Thymus (tissue), 11 donors: ENCODE measurements around the gene IL3. TPM values are rescaled to one million over a fixed set of nuclear protein-coding genes. Genes with fewer than 3 reads are reported as not detected.

ENCODE experiments used
- DNase-seq, 9 donors: peaks; one replicate each; pipeline ENCODE4 v3.0.0-alpha.2; 2013; ENCODE audit warnings: low spot score in 9 of 9, low read depth in 6 of 9, missing footprints in 1 of 9
- H3K27ac ChIP-seq, 2 donors: one replicate each; pipeline ENCODE4 v1.5.1; 2013; ENCODE audit warnings: control low read depth in 1 of 2, low read depth in 1 of 2, low read length in 1 of 2, mild to moderate bottlenecking in 1 of 2, moderate library complexity in 1 of 2
- H3K27me3 ChIP-seq, 2 donors: one replicate each; pipeline ENCODE4 v1.5.1; 2013; ENCODE audit warnings: low read length in 1 of 2; ENCODE audit not compliant: control insufficient read depth in 2 of 2, insufficient read depth in 1 of 2
- H3K36me3 ChIP-seq, 2 donors: one replicate each; pipeline ENCODE4 v1.5.1; 2013; ENCODE audit warnings: low read length in 1 of 2, mild to moderate bottlenecking in 1 of 2, moderate library complexity in 1 of 2; ENCODE audit not compliant: control insufficient read depth in 2 of 2, insufficient read depth in 2 of 2
- H3K4me1 ChIP-seq, 2 donors: one replicate each; pipeline ENCODE4 v1.5.1; 2013; ENCODE audit warnings: low read length in 2 of 2; ENCODE audit not compliant: control insufficient read depth in 2 of 2, insufficient read depth in 2 of 2
- H3K4me3 ChIP-seq, 2 donors: one replicate each; pipeline ENCODE4 v1.5.1; 2013; ENCODE audit warnings: low read length in 2 of 2, control low read depth in 1 of 2, mild to moderate bottlenecking in 1 of 2
- H3K9me3 ChIP-seq, 2 donors: one replicate each; pipeline ENCODE4 v1.5.1; 2013; ENCODE audit warnings: low read length in 1 of 2, mild to moderate bottlenecking in 1 of 2; ENCODE audit not compliant: control insufficient read depth in 2 of 2, insufficient read depth in 1 of 2
- WGBS: extraction: QIAGEN DNeasy Blood & Tissue Kit; methylation state at CpG from one replicate; pipeline ENCODE4 v1.1.7; 2013; 5-methylcytosine and 5-hydroxymethylcytosine counted together
- polyA plus RNA-seq: library from polyadenylated mRNA; stranded (reverse); fragments of 200-250 nt; gene quantifications from one replicate; pipeline ENCODE4 v1.2.3, GENCODE V29; 2013
- total RNA-seq: library from RNA; stranded (reverse); fragments of 120-200 nt; gene quantifications from one replicate; pipeline ENCODE4 v1.2.4, GENCODE V29; 2013
- donor health status: healthy.

IL3 gene
- total and polyA plus RNA-seq, 2 donors = 0.34 TPM; not detected in 1

DNA sequence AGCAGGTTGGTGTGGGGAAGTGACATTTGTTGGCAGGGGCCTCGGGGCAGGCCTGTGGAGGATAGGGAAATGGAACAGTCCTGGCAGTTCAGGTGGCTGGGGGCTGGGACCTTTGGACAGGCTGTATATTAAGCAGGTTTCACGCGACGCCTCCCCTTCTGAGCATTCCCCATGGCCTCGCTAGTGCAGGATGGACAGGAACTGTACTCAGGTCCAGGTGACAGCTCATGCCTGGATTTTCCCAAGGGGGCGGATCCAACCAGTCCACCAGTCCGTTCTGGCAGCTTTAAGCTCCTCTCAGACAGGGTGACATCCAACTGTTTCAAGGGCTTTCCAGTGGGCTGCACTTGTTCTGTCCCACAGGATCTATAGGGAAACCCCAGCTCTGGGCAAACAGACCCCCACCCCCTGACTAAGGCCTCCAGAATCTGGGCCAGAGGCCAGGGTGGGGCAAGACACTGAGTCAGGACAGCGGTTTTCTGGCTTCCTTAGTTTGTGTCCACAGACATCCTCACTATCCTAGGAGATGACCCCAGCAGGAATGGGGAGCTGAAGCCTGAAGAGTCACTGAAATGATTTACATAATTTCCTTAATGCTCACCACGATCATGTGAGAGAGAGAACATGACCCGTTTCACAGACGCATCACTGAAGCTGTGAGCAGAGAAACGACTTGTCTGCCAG, 34.1 kb downstream of the IL3 start:
- Histone ChIP-seq H3K9me3 (no peaks in the 10 kb centered on the region), H3K36me3 (no peaks in the 10 kb centered on the region), H3K27ac (no peak overlapping the region), H3K27me3 (no peaks in the 10 kb centered on the region), H3K4me1 (peaks cover 0 to 3% of the 10 kb centered on the region in 2 donors), H3K4me3 (no peak overlapping the region)
- DNase-seq = no peak
- 80% methylated on average over 12 of the region's 12 CpGs for WGBS

DNA sequence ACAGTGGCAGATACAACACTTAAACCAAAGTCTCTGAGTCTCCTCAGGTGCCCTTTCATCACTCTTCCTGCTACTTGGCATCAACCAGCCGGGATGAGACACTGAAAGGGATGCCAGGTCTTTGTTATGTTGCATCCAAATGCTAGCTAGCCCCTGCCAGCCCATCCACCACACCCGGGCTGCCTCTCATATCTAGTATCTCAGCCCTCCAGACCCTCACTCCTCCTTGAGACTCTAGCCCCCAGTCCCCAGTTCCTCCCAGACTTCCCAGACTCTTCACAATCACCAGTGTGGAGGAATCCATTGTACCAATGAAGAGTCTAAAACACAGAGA, 34.6 kb downstream of the IL3 start:
- H3K4me1 ChIP-seq = peaks cover 0 to 3% of the 10 kb centered on the region in 2 donors
- H3K4me3 ChIP-seq = no peak overlapping the region
- no peaks in the 10 kb centered on the region for H3K36me3 ChIP-seq
- H3K27me3 ChIP-seq = no peaks in the 10 kb centered on the region
- no peaks in the 10 kb centered on the region for H3K9me3 ChIP-seq
- WGBS = 81% methylated on average over 2 of the region's 2 CpGs
- DNase-seq = no peak
- no peak overlapping the region for H3K27ac ChIP-seq

DNA sequence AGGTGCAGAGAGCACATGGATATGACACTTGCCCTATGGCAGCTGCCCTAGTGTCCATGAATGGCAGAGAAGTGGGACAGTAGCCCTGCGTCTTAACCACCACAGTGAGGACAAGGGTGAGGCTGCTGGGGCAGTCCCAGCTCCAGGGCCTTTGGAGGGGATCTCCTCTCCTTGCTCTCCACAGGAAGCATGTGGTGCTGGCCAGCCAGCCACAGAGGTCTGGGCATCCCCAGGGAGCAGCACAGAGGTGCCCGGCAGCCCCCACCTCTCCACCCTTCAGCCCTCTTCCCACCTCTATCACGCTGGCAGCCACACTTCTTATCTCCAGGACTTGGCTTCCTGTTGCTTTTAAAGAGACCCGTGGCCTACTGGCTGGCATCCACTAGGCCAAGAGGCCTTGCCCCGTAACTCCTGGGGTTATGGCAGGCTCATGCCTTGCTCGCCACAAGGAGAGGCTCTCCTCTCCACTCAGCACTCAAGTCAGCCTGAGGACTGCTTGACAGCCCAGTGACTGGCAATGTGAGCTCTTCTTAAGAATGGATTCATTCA, 35.0 kb downstream of the IL3 start:
- Histone ChIP-seq H3K27me3 (no peaks in the 10 kb centered on the region), H3K4me3 (no peak overlapping the region), H3K4me1 (peaks cover under 1 to 5% of the 10 kb centered on the region in 2 donors), H3K9me3 (no peaks in the 10 kb centered on the region), H3K36me3 (no peaks in the 10 kb centered on the region), H3K27ac (no peak overlapping the region)
- 53% methylated on average over 6 of the region's 6 CpGs for WGBS
- no peak for DNase-seq

DNA sequence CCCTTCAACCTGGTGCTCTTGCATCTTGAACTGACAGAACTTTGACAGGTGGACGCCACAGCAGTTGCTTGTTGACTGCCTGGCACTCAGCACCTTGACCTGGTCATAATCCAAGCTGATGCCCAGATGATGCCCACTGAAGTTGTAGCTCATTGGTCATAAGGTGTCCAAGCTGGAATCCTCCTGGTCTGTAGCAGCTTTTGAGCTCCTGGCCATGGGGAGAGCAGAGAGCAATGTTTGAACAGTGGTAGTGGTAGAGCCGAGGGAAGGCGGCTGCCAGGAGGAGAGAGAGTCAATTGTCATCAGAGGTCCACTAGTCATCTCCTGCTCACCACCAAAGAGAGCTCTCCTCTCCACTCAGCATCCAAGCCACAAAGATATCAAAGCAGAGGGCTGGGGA, 36.4 kb downstream of the IL3 start:
- Histone ChIP-seq H3K4me3 (no peak overlapping the region), H3K27me3 (no peaks in the 10 kb centered on the region), H3K36me3 (no peaks in the 10 kb centered on the region), H3K9me3 (no peaks in the 10 kb centered on the region), H3K4me1 (peaks cover 9 to 11% of the 10 kb centered on the region in 2 donors), H3K27ac (no peak overlapping the region)
- 96% methylated on average over 3 of the region's 3 CpGs for WGBS
- DNase-seq = no peak

DNA sequence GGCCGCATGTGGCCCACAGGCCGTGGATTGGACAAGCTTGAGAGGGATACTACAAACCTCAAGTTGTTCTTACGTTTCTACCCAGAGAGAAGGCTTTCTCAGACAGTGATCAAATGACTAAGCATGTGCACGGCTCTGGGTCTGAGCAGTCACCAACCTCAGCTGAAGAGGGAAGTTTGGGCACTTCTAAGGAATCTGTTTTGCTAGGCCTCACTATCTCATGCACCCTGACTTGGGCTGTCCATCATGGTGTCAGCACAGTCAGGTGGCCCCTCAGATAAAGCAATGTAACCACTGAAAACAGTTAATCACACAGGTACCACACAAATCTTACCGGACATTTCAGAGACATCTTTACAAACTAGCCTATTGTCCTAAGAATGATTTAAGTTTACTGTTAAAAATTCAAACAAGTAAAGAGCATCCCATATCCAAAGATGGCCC, 37.7 kb downstream of the IL3 start:
- Histone ChIP-seq H3K36me3 (no peaks in the 10 kb centered on the region), H3K4me3 (no peak overlapping the region), H3K9me3 (no peaks in the 10 kb centered on the region), H3K27me3 (no peaks in the 10 kb centered on the region), H3K27ac (no peak overlapping the region), H3K4me1 (peaks cover 21% of the 10 kb centered on the region in 2 donors)
- WGBS = 63% methylated on average over 5 of the region's 5 CpGs
- DNase-seq = no peak

DNA sequence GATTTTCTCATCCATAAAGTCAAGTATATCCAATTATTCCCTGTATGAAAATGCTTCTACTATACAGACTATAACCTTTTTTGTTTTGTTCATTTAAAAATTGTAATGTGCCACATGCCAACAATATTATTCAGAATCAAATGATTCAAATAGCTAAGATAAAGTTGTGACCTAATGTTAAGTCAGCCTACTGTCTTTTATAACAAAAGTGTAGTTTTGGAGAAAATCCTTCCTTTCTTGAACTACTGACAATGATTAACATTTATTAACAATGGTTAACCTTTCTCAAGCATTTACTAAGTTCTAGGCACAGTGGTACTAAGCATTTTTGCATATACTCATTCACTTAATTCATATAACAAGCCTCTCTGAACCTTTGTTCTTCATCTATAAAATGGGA, 38.2 kb downstream of the IL3 start:
- no peak overlapping the region for H3K27ac ChIP-seq
- DNase-seq = no peak
- no peak overlapping the region for H3K4me3 ChIP-seq
- H3K27me3 ChIP-seq = no peaks in the 10 kb centered on the region
- no peaks in the 10 kb centered on the region for H3K36me3 ChIP-seq
- peaks cover 25 to 26% of the 10 kb centered on the region in 2 donors for H3K4me1 ChIP-seq
- no peaks in the 10 kb centered on the region for H3K9me3 ChIP-seq

DNA sequence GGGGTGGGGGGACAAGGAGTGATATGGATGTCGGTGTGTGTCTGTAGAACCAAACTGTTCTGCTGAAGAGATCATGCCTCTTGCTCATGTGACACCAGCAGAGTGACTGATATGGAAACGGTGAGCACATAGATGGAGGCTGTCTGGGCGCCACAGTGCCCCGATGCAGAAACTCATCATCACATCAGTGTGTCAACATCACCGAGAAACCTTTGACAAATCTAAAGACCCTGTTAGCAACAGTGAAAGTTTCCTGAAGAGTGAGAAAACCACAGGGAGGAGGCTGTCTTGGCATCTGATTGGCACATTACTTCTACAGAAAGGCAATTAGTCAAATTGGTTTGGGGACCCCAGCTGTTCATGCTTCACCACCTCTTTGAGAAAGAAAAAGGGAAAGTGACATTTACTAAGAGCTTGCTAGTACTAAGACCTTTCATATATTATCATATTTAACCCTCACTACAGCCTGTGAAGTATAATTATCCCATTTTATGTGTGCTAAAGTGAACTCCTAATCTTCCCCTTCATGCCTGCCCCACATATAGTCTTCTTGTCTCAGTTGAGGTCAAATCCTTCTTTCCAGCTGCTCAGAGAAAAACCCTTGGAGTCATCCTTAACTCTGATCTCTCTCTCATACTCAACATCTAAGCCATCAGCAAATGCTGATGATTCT, 38.8 kb downstream of the IL3 start:
- Histone ChIP-seq H3K9me3 (no peaks in the 10 kb centered on the region), H3K27ac (no peak overlapping the region), H3K27me3 (no peaks in the 10 kb centered on the region), H3K4me3 (no peak overlapping the region), H3K36me3 (no peaks in the 10 kb centered on the region), H3K4me1 (peaks cover 25 to 32% of the 10 kb centered on the region in 2 donors)
- peak in 1 of 9 donors; percentile 39 for DNase-seq
- WGBS = 53% methylated on average over 5 of the region's 5 CpGs

DNA sequence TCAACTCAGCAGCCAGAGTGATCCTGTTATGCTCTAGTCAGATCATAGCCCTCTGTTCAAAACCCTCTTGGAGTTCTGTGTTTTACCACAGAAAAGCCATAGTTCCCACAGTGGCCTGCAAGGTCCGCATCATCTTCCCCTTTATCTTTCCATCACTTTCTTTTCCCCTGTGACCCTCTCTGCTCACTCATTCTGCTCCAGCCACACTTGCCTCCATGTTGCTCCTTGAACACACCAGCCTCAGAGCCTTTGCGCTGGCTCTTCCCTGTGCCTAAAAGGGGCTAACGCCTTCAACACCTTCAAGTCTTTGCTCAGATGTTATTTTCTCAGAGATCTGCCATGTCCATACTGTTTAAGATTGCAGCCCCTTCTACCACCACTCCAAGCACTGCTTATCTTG, 39.5 kb downstream of the IL3 start:
- no peaks in the 10 kb centered on the region for H3K27me3 ChIP-seq
- H3K36me3 ChIP-seq = no peaks in the 10 kb centered on the region
- 84% methylated on average over 3 of the region's 3 CpGs for WGBS
- H3K4me3 ChIP-seq = no peak overlapping the region
- no peaks in the 10 kb centered on the region for H3K9me3 ChIP-seq
- no peak overlapping the region for H3K27ac ChIP-seq
- DNase-seq = no peak
- peaks cover 25 to 36% of the 10 kb centered on the region in 2 donors for H3K4me1 ChIP-seq

DNA sequence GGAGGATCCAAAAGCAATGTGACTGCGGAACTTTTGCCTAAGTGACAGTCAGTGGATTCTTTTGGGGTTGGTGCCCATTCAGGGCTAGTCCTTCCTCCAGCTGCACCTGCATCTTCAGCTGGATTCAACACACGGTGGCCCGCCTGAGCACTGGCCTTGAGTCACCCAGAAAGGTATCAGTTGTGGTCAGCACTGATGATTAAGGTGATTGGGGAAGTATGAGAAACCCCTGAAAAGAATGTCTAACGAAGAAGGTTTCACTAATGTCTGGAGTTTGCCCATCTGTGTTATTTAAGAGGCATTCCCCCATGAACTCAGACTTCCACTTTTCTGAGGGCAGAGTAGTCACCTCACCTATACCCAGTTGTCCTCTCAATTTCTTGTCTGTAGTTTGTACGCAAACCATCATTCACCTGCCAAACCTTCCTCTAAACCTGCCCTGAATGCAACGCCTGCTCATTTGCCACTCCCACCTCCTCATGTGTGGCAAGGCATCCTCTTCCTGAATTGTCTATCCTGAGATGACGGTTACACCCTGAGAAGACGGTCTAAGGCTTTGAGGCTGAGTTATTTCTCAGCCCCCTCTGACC, 40.3 kb downstream of the IL3 start:
- peak in 2 of 9 donors; percentile 24 to 58 for DNase-seq
- H3K27ac ChIP-seq = no peak overlapping the region
- H3K4me3 ChIP-seq = no peak overlapping the region
- H3K9me3 ChIP-seq = no peaks in the 10 kb centered on the region
- WGBS = 30% methylated on average over 8 of the region's 8 CpGs
- H3K36me3 ChIP-seq = no peaks in the 10 kb centered on the region
- H3K4me1 ChIP-seq = peaks cover 25 to 36% of the 10 kb centered on the region in 2 donors
- H3K27me3 ChIP-seq = no peaks in the 10 kb centered on the region
